Measurements from ENCODE around the gene YAP1.

Gene YAP1

GRCh38 chr11:102202972-102203371 lies 92.7 kb downstream of the YAP1 start:
- no peak for DNase-seq

- no peak for DNase-seq
These were observed 93.9 kb downstream of the YAP1 start for GRCh38 chr11:102204174-102204573.

- no peak for DNase-seq
These were observed 95.6 kb downstream of the YAP1 start for GRCh38 chr11:102205805-102206204.

DNA sequence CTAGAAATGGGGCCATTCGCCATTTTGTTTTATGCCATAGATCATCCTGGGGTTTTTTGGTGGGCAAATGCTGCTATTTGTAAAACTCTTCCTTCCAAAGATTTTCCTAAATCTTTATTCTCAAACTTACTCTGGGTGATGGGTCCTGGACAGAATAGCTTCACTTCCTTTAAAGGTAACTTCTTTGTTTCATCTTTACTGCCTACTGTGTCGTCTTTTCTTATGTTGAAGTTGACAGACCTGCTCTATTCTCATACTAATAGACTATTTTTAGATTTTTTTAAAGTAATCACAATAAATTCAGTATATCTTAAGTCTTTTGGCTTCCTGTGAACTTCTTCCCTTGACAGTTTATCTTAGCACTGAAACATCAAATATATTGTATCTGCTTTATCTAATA lies 98.6 kb downstream of the YAP1 start:
- DNase-seq = no peak

DNA sequence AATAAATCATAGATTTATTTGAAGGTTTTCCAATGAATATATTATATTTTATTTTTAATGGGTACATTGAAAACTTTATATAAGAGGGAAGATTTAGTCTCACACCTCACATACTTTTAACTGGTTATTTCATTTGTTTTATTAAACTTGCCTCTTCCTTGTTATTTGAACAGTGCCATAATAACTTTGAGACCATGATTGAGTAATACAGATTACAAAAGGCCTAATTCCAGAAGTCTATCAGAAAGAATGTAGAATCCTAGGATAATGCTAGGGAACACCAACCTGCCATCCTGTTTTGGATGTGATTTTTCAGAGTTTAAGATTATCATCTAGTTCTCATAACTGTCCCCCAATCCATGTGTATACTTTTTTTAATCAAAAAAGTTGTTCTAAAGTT lies 104.4 kb downstream of the YAP1 start:
- no peak for DNase-seq

DNA sequence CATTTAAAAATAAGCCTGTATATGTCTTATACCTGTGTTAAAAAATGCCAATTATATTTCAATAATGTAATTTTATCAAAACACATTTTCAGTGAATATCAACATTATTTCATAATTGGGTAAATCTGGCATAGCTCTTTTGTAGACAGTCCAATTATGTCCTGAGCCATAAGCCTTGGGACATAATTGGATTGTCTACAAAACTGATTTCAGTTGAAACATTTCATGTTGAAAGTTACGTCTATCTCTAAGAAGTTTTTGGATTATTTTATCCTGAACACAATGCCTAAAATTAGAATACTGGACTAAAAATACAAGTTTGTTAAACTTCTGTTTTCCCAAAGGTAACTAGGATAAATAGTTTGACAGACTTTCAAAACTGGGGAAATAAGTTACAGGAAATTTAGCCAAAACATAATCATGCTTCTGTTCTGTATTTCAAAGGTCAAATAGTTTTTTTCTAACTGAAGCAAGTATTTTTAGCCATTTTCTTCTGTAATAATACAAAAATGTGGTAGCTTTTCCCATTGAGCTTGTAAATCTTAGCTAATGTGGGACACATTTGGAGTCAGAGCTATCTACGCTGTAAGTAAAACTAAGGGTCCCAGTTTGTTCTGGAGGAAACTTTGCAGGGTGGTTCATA lies 106.3 kb downstream of the YAP1 start:
- DNase-seq = no peak

GRCh38 chr11:102220728-102221467 lies 110.7 kb downstream of the YAP1 start:
- DNase-seq = no peak

DNA sequence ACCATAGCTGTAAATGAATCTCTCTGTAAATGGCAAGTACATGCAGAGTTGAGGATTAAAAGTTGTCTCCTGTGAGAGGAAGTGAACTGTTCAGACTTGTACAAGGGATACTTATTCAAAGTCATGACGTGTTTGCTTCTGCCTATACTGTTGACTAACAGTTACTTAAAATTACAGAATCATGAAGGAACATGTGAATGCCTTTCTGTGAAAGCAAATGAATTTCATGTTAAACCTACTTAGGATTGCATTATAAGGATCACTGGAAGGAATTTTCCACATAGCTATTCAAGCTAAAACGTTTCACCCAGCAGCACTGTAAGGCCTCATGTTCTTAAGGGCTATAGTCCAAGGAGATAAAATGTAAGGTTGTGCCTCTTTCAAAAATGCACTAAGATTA lies 113.6 kb downstream of the YAP1 start:
- DNase-seq = no peak

DNA sequence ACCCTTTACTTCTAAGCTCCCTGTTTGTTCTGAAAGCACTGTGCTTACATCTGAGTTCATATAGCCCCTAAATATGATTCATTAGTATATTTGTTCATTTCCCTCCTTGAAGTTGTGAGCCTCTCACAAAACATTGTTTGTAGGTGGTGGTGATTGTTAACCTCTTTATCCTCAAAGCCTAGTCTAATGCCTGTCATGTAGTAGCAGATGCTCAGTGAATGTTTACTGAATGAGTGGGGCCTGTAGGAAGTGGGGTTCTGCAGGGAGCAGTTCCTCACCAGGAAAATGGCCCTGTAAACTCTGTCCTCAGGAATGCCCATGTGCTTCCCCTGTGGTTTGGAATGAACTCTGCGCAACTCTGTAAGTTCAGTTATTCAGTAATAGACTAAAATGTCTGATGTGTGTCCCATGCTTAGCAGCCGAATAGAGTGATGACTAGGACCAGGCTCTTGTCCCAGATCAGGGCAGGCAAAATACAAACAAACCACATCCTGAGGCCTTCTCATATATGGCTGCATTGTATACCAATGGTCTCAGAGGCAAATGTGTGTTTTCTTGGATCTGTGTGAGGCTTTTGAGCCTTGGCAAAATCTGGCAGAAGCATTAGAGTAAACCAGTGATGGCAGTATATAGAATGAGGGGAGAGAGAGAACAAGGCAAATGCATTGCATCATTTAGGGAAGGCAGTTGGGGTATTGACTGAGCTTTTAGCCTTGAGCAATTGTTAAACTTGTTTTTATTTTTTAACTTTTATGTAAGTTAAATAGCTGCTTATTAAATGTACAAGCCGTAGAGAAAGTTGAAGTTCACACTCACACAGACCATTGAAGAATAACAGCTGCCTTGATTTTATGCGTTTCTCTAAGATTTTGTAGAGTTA lies 115.7 kb downstream of the YAP1 start:
- DNase-seq = no peak

DNA sequence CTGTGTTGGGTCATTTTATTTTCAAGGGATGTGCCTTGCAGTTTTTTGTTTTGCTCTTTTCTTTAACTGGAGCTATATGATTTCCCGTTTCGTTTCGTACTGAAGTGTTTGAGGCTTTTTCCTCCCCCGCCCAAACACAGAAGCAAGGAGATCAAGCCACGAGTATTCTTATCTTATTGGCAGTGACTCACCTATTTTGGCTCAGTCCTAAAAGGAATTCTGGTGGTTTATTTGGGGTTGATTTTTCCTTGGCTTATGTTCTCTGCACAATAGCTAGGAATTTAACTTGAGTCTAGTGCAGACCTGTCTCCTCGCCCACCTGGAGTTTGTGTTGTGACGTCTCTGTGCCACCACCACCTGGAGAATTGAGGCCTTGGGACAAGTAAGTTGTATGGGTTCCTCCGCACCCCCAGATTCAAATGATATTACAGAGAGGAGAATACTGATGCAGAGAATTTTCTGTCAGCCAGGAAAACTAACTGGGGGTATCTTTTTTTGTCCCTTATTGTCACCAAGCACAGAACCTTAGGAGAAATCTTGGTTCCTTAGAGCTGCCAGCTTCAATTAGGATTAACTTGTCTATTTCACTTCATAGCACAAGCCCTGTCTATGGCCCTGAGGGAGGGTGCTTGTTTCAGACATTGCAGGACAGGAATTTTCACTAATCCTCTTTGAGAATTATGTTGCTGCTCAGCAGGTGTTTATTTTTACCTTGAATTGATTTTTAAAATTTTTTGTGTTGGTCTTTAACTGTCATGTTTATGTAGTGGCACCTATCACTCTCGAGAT lies 116.6 kb downstream of the YAP1 start:
- DNase-seq = no peak

DNA sequence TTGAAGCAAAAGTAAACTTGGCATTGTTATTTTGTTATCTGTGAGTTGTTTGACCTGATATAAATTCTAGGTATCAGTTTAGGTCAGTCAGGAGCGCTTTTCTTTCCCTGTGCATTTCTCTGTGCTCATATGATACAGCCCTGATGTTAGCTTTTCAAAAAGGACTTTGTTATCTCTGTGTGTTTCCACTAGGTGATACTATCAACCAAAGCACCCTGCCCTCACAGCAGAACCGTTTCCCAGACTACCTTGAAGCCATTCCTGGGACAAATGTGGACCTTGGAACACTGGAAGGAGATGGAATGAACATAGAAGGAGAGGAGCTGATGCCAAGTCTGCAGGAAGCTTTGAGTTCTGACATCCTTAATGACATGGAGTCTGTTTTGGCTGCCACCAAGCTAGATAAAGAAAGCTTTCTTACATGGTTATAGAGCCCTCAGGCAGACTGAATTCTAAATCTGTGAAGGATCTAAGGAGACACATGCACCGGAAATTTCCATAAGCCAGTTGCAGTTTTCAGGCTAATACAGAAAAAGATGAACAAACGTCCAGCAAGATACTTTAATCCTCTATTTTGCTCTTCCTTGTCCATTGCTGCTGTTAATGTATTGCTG lies 119.4 kb downstream of the YAP1 start:
- no peak for DNase-seq

- DNase-seq = no peak
These were observed 119.9 kb downstream of the YAP1 start for GRCh38 chr11:102230186-102230585.

GRCh38 chr11:102230911-102231310 lies 120.7 kb downstream of the YAP1 start:
- DNase-seq = no peak

GRCh38 chr11:102234779-102235439 lies 124.7 kb downstream of the YAP1 start:
- DNase-seq = no peak

DNA sequence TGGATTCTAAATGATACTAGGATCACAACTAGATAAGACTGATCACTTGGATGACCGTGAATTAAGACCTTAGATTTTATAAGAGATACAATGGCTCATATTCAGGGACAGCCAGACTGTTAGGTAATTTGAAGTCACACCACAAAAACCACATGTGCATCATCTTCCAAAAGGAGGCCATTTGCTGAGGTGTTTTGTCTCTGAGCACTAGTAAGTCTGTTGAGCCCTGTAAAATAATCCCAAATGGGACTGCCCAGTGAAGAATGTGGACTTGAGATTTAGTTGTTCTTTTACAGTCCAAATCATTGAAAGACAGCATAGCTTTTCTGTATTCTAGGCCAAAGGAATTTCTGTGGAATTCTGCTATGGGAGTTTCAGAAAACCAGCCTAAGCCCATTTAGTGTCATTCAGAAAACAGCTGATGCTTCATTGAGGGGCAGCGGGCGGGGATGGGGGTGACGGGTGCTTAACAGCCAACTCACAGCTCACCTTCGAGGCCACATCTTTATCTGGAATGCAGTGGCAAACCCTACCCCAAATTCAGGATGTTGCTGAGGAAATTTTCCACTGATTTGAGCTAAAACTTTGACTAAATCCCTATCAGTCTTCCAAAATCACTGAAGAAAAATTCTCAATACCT lies 127.0 kb downstream of the YAP1 start:
- no peak for DNase-seq

- DNase-seq = no peak
These were observed 128.2 kb downstream of the YAP1 start for GRCh38 chr11:102238391-102238821.

- no peak for DNase-seq
These were observed 129.2 kb downstream of the YAP1 start for GRCh38 chr11:102239448-102239847.

DNA sequence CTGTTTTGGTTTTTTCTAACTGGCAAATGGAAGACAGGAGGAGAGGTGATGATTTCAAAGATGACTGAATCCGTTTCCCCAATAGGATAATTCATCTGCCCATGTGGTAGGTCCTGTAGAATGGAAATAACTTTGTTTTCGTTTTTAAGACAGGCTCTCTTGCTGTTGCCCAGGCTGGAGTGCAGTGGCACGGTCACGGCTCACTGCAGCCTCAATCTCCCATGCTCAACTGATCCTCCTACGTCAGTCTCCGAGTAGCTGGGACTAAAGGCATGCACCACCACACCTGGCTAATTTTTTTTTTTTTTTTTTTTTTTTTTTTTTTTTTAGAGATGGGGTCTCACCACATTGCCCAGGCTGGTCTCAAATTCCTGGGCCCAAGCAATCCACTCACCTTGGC lies 129.7 kb downstream of the YAP1 start:
- no peak for DNase-seq

DNA sequence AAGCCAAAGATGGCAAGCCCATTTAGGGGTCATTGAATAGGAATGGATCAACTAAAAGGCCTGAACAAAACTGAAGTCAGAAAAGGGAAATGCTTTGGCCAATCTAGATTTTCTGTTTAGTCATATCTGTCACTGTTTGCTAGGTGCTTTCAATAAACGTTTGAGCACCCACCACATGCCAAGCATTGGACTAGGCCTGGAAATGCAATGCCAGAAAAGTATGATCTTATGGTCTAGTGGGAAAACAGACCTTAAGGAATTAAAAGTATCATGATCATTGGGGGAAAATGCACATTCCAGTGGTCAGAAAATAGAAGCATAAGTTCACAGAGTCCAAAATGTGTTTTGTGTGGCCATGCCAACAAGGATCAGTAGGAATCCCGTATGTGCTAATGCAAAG lies 130.3 kb downstream of the YAP1 start:
- DNase-seq = no peak

DNA sequence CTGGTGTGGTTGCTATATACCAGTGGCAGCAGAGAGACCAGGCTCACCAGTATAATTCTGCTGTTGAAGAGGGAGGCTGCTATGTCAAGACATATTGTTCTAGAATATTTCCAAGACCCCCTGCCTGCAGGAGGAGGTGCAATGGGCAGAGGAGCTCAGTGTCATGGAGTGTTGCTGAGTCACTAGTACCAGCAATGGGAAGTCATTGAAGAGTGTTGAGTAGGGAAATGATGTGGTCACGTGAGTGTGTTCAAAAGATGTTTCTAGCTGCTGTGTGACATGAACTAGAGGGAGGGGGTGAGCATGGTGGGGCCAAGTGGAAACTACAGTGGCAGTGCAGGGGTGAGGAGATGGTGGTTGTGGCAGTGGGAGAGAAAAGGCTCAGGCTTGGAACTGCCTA lies 130.8 kb downstream of the YAP1 start:
- DNase-seq = no peak

DNA sequence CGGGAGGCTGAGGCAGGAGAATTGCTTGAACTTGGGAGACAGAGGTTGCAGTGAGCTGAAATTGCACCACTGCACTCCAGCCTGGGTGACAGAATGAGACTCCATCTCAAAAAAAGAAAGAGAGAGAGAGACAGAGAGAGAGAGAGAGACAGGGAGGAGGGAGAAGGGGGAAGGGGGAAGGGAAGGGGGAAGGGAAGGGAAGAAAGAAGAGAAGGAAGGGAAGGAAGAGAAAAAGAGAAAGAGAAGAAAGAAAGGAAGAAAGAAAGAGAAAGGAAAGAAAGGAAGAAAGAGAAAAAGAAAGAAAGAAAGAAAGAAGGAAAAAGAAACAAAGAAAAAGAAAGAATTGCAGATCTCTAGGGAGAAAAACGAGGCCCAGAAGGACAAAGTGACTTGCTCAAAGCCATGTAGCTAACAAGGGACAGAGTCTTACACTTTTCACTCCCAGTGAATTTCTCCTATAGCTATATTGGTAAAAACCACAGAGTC lies 133.2 kb downstream of the YAP1 start:
- DNase-seq = no peak
